GM21619 (cell line): ENCODE measurements around the gene SLIT3.
"Not testable (repeated sequence)": the region's sequence is repeated elsewhere in the genome, so short reads cannot be mapped to it uniquely, and the experiment has no call there.

ENCODE experiments used
- ATAC-seq: cut with Tn5 transposase; IDR thresholded peaks from one replicate; pipeline ENCODE4 v1.9.1; 2021; ENCODE audit not compliant: unreplicated experiment

The SLIT3 gene

DNA sequence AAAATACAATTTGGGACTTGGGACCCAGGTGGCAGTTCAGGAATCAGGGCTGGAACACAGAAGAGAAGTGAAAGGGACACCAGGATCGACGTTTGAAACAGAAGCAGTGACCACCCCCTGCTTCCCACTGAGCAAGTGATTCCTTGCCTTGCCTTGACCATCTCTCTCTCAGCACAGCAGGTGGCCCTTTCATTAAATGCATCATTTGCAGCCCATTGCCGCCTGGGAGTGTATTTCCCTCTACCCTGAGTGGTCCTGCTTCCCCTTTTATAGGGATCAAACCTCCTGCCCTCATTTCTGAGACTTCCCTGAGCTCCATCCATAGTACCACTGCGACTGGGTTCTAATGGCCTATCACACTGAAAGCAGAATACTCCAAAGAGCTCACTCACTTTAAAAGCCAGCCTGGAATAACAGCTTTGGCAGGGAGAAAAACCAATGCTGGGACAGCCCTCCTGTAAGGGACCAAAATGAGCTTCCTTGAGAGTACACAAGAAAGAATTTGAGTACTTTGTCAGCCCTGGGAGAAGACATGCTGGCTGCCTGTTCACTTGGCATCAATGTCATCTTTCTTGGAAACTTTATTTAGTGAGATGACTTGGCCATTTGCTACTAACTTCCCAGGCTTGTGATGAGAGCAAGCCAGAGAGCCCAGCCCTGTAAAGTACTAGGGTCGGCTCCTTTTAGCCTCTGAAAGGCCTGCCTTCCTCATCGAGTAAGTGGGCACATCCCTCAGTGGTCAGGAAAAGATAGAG, 149.7 kb downstream of the SLIT3 start:
- ATAC-seq, result no peak

DNA sequence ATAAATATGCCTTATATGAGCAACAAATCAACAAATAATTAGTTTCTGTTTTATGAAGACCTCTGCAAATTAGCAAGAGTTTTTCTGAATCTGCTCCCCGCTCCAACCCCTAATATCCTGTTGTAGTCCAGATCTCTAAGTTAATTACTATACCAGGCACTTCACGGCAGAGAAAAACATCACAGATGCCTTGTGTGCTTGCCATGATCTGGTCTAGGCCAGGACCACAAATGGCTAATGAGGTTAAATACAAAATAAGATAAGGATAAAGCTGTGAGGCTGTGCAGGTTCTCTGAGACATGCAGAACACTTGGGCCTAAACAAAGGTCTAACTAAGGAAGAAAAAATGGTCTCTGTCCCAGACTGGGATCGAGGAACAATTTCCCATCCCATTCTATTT, 150.8 kb downstream of the SLIT3 start:
- no peak for ATAC-seq

DNA sequence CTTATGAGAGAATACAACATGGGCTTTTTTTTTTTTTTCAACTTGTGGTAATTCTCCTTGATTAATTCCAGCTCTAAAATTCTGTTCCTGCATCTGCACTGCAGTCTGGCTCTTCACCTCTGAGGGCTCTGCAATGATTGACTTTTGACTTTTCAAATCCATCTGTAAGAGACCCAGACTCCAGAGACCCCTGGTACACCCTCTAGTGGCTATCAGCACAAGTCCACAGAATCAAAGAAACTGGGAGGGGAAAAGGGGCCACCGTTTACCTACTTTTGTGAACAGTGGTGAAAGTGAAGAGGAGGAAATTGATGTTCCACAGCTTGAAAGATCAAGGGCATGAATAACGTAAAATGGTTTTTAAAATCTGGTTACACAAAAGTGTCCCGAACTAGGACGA, 151.6 kb downstream of the SLIT3 start:
- ATAC-seq, result no peak

DNA sequence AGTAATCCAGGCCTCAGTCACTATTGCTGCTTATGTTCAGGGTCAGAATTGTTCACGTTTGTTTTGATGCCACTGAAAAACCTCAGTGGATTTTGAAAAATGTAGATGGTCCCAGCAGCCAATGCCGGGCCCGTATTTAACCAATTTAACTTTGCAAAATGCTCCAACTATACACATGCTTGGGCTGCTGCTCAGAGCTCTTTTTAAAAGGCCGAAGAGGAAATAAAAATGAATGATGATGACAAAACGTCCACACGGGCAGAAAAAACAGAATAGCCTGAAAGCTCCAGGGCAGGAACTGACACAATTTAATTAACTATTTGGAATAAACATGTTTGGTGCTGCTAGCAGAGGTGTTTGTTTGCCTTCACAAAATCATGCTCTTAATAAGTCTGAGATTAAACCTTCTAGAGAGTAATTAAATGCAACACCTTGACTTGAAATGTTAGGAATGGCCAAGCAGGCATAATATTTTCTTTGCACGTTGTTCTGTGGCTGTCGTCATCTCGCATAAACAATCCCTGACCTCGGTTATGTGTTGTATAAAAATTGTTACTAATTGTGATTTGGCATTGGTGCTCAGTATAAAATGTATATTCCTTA, 152.7 kb downstream of the SLIT3 start:
- ATAC-seq, result no peak

DNA sequence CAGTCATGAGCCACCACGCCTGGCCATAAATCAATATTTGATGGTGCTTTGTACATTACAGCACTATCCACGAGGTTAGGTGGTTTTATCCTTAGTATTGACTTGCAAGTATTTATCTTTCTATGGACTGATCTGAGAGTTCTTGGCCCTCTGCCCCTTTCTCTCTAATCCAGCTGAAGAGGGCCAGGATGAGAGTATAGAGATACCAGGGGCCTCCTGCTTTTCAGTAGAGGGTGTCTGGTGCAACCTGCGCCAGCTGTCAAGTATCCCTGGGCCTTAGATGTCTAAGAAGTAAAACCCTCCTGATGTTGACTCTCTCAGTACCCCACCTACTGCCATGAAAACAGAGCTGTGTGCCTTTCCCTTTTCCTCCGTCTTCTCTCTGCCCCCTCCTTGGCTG, 153.4 kb downstream of the SLIT3 start:
- ATAC-seq, result no peak

DNA sequence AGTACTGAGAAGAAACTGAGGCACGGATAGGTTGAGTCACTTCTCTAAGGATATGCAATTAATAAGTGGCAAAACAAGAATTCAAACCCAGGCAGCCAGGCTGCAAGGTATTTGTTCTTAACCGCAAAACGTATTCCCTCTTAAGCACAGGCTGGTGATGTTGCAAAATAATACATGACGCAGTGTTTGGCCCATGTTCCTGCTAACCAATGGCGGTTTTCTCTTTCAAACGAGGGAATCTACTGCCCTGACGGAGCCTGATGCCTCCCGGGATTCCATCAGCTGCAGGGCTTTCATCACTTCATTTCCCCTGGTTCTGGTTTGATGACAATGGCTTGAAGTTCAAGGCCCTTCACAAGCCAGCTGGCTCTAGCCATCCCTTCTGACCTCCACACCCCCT, 154.8 kb downstream of the SLIT3 start:
- ATAC-seq, result no peak

DNA sequence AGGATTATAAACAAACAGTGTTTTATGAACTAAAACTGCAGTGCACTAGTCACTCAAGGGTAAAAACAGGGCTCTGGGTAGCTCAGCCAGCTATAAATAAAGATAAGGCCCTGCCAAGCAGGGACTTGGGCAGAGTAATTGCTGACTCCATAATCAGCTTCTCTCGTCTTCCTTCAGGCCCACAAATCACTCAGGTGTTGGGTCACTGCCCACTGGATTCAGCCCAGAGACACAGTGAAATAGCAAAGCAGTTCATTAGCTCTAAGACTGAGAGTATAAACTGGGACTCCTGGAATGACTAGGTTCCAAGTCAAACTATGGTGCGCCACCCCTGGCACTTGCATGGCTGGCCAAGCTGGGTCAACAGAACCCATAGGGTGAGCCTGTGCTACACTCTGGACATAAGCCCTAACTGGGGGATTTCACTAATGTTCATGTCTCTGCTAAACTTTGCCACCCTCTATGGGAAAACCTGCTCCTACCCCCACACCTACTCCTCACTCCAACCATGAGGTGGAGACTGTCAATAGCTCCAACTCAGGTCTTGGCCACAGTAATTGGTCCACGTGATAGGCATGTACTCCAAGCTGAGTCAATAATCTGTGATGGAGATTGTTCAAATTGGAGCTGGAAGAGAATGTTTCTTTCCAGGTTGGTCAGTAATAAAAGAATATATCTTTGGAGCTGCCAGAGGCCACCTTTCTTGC, 158.5 kb downstream of the SLIT3 start:
- no peak for ATAC-seq

DNA sequence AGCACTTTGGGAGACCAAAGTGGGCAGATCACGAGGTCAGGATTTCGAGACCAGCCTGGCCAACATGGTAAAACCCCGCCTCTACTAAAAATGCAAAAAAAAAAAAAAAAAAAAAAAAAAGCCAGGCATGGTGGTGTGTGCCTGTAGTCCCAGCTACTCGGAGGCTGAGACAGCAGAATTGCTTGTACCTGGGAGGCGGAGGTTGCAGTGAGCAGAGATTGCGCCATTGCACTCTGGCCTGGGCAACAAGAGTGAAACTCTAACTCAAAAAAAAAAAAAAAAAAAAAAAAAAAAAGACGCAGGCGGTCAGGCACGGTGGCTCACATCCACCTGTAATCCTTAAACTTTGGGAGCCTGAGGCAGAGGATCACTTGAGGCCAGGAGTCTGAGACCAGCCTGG, 160.7 kb downstream of the SLIT3 start:
- ATAC-seq, result not testable (repeated sequence)

DNA sequence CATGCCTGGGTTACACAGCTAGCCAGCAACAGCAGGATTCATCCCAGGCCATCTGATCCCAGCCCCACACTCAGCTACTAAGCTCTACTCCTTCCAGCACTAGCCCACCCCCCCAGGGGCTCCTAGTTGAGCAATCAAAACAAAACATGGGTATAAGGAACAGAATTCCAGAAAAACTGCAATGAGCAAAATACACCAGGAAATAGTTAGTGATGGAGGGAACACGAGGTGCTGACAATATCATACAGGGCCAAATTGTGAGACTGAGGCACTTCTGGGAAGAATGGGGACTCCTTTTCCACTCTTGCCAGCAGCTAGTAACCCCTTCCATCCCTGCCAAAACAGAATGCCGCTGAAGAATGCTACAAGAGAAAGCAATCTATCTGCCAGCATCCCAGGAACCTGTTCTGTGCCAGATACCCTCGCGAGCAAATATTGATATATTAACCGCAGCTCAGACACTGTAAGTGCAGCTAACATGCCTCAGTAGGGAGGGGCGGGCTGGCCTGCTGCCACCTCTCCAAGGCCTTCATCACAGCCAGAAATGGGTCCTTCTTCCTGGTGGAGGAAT, 161.4 kb downstream of the SLIT3 start:
- no peak for ATAC-seq

DNA sequence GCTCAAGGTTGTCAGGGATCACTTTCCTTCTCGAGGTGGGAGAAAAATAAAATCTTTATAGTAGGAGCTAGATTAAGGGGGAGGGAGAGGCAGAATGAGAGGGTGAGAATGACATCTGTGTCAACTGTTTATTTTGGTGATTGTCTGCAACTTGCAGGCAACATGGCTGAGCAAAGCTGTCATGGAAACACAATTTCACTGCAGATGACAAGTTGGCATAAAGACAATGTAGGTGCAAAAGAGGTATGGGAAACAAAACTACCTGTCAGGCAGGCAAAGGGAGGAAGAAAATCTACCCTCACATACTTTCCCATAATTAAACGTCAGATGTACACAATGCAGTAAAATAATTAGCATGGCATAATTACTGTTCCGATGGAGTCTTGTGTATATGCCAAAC, 167.4 kb downstream of the SLIT3 start:
- ATAC-seq, result no peak

DNA sequence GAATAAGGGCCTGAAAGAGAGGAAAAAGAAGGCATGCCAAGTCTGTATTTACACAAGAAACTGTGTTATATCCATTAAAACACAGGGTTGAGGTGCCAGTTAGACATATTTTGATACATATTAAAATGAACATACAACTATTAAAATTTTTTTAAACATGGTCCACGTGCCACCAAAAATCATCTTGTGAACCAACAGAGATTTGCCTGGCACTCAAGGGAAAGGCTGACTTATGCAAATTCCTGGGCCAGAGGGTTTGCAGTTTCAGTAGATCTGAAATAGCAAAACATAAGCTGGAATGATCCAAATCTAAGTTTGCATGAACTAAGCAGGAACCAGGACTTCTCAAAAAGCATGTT, 168.7 kb downstream of the SLIT3 start:
- ATAC-seq, result no peak

DNA sequence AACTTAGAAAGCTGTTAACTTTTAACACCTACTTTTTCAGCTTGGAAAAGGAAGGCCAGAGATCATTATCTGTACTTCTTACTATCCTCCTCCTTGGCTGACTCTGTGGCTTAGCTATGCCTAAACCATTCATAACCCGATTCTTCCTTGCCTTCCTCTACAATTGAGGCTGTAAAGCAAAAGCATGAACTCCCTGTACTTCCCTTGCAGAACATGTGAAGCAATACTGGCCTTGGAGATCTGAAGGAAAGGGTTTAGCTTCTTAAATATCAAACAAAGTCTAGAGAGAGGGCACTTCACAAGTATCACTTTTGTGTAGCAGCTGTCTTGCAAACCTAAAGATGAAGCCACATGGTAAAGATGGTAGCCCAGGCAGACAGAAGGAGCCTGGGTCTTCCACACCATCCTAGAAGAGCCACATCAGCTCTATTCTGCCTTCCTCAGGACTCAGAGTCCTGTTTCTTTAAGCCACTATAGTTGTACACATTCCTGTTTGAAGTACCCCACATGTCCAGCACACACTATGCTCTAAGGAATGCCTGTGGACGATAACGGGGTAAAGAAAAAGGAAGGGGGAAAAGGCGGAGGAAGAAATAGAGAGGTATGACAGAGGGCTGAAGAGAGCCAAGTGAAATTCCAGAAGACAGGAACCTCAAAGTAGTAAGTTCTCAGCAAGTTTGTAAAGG, 169.2 kb downstream of the SLIT3 start:
- no peak for ATAC-seq

DNA sequence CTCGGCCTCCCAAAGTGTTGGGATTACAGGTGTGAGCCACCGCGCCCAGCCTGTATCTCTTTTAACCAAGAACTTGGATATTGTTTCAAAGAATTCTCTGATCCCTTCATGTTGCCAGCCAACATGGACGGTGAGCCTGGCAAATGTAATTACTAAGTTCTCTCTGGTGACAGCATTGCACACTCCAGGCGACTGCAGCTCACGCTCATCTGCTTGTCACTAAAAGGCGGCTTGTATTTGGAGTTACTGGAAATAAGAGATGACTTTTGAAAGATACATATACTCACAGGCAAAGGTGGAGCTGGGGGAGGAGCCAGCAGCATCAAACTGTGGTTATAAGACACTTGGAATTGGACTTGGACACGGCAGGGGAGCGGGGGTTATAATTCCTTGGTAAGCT, 172.3 kb downstream of the SLIT3 start:
- ATAC-seq, result no peak

DNA sequence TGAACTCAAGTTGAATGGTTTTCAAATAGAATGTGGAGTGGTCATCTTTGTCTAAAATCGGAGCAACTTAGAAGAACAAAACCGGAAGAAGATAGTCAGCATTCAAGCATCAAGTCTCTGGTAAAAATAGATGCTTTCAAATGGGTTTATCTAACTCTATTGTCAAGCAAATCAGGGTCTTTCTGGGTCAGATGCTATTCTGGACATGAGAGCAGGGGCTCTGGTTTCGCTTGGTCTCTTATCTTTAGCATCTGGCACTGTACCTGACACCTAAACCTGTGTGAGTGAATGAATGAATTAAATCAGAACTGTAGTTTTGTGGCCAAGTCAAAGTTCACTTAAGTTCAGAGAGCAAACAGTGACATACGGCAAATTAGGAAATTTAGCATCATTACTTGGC, 173.5 kb downstream of the SLIT3 start:
- ATAC-seq, result no peak

DNA sequence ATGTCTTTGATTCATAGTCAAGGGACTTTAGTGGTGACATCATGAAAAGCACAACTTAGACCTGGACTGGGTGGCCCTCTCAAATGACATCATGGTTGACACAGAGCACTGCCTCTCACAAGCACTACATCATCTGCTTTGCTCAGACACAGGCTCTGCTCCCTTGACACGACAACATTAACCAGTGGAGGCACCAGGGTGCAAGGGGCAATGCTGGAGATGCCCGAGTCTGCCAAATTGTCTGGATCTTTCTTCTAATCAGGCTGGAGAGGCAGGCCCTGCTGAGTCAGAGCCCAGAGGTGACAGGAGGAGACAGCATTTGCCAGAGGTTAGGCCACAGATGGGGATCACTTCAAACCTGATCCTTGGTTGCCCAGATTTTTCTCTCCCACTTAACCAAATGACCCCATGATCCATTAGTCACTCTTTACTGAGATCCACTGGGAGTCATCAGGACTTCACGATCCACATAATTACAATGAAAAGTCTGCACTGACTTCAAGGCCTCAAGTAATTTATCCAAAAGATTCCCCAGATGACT, 174.4 kb downstream of the SLIT3 start:
- no peak for ATAC-seq

DNA sequence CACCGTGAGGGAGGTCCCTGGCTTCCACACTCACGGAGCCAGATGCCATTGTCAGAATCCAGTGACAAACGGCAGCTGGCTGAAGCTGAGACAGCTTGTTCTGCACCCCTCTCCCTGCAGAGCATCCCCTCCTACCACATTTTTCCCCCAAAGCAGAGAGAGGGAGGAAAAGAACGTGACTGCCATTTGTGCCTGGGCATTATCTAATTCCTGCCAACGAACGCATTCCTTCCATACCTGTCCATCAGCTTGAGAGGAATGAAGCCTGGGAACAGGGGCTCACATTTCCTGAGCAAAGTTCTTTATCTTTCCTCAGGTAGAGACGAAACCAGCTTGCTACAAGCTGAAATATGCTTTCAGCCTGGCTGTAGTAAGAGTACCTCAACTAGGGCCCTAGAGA, 175.4 kb downstream of the SLIT3 start:
- no peak for ATAC-seq

DNA sequence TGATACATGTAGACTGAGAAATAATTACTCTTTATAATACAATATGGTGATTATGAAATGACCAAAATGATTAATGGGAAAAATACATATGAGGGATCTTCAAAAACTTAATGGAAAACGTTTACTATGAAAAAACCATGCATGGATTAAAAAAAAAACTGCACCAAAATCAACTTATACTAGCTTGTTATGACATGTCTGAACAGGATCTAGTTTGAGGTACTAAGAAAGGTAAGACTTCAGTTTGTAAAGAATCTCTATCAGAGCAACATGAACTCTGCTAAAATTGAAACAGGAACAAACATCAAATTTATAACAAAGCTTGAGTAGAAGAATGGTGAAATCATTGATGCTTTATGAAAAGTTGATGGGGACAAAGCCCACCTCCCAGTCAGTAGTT, 178.0 kb downstream of the SLIT3 start:
- no peak for ATAC-seq

DNA sequence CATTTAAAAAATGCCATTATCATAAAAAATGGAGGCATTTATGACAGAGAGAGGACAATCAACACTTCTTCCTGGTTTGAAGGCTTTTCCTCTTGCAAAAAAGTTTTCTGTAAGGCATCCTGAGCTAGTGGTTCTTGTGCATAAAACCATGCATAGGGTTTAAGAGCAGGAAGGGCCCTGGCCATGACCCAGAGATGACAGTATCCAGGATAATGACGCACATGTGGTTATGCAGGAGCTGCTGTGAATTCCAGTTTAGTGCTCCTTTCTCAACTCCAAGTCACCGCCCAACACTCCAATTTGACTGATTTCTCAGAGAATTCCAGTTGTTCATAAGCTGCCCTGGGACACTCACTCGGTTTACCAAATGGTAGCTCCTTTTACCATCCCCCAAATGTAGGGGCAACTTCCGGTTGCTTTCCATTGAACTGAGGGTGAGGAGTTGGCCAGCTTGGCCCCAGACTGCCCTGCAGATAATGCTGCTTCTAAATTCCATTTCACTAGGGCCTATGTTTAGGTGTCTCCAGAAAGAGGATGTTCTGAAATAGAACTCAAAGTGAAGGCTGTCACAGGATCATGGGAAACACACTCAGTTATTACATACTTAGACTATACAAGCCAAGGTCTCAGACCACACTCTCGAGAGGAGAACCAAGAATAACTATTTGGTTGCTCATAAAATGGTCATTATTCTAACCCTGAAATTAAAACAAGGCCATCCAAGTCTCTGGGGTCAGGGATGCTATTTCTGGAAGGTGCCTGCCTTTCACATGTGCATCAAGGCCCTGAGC, 179.1 kb downstream of the SLIT3 start:
- ATAC-seq, result no peak

DNA sequence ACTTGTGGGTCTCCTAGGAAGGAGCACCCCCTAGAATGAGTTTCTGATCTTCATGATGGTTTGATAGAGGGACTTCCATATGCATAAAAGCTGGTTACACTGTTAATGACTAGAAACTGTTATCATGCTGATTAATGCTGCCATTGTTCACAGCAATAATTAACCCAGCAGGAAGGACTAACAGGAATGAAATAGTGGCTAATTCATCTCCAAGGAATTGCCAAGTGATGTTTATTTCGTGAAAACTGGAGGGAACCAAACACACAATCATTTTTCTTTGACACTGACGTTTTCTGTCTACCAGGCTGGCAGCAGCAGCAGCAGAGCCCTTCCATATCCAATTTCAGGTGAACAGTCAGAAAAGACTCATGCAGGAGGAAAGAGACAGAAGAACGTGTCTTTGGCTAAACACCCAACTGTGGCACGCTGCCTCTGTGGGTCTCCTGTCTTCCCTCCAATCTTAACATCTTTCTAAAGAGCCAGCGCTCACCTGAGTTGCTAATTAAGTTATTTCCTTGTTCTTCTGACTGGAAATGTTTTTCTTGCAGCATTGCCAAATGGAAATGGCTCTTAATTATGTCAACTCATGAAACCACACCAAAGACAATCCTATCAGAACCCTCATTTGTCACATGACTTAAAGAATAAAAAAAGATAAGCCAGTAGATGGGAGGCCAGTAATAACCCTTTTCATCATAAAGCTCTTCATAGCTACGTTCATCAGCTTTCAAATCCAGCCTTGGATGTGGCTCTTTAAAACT, 181.5 kb downstream of the SLIT3 start:
- ATAC-seq, result no peak

DNA sequence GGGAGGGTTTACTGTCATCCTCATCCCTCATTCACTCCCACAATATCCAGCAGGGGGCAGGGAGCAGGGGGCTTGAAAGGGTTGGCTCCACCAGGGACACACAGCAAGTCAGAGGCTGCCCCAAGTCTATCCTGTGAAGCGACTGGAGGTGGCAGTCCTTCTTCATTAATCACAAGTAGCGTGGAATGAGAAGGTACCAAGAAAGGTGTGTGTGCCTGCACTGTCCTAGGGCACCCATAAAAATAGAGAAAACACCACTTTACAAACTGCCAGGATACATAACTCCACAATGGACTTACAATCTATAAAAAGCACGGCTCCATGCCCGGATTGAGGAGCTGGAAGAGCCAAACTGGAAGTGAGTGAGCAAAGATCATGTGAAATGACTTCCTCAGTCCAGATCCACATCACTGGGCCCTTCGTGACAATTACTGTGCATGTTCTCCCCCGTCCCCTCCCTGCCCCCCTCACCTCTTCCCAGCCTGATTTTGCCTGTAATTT, 183.9 kb downstream of the SLIT3 start:
- no peak for ATAC-seq
